ENCODE measurements around the gene RSU1.

RSU1 gene

DNA sequence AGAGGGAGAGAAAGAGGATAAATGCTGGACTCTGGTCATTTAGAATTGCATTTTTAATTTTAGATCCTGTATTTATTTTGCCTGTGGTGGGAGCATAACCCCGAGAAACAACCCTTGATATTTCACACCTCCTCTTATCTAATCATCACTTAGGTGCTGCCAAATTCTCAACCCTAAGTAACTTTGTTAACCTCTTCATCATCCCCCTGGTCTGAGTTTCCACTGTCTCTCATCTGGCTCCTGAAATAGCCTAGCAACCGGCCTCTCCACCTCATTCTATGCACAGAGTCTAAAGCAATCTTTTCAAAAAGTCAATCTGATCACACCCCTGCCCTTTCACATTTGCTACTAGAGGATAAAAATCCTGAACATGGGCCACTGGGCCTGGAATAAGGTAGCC is 177.1 kb downstream of the RSU1 start:
- no peak overlapping the region for H3K4me2 ChIP-seq (ENCODE audit: insufficient read depth, low read length)
- no peak for TF ChIP-seq EZH2 (IDR thresholded peaks at IDR 0.05; ENCODE audit: borderline replicate concordance, low read depth, low read length, severe bottlenecking)
- no peak overlapping the region for H2AFZ ChIP-seq (ENCODE audit: low read depth, low read length)
- H3K4me3 ChIP-seq (ENCODE audit: low read depth in 1 of 2, low read length in 2 of 2): no peak overlapping the region
- no peaks in the 10 kb centered on the region for H3K79me2 ChIP-seq (ENCODE audit: insufficient read depth, low read length)
- DNase-seq (no peak), ATAC-seq (ENCODE audit: insufficient read depth, low read depth) (no peak)
- no peaks in the 10 kb centered on the region for H3K27me3 ChIP-seq (ENCODE audit: insufficient read depth, low read length, poor library complexity)
- no peaks in the 10 kb centered on the region for H3K9me3 ChIP-seq (ENCODE audit: insufficient read depth, low read length, severe bottlenecking)
- no peak overlapping the region for H3K9ac ChIP-seq (ENCODE audit: low read depth, low read length)
- no peaks in the 10 kb centered on the region; the same call in 1 of the 2 replicates for H4K20me1 ChIP-seq (ENCODE audit: insufficient read depth, low read length)
- no peaks in the 10 kb centered on the region for H3K4me1 ChIP-seq (ENCODE audit: insufficient read depth, low read length)
- H3K27ac ChIP-seq (ENCODE audit: low read length): no peak overlapping the region
- no peaks in the 10 kb centered on the region for H3K36me3 ChIP-seq (ENCODE audit: insufficient read depth, low read length)

DNA sequence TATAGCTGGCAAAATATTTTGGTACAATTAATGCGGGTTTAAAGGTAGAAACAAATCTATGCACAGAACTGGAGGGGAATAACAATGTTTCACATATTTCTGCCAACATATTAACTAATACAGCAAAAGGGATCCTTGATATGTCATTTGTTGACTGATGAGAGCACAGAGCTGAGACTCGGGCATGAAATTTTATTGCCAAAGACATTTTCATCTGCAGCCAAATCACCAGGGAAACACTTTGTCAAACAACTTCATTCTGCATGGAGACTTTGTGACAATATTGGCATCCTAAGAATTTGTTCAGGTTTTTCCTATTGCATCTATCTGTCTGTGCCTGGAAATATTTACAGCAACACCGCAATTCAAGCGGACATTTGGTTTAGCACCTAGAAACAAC is 177.8 kb downstream of the RSU1 start:
- Histone ChIP-seq H3K79me2 (ENCODE audit: insufficient read depth, low read length) (no peaks in the 10 kb centered on the region), H3K36me3 (ENCODE audit: insufficient read depth, low read length) (no peaks in the 10 kb centered on the region), H3K27me3 (ENCODE audit: insufficient read depth, low read length, poor library complexity) (no peaks in the 10 kb centered on the region), H4K20me1 (ENCODE audit: insufficient read depth, low read length) (no peaks in the 10 kb centered on the region; the same call in 1 of the 2 replicates), H3K4me3 (ENCODE audit: low read depth in 1 of 2, low read length in 2 of 2) (no peak overlapping the region), H3K4me1 (ENCODE audit: insufficient read depth, low read length) (no peaks in the 10 kb centered on the region), H2AFZ (ENCODE audit: low read depth, low read length) (no peak overlapping the region), H3K27ac (ENCODE audit: low read length) (no peak overlapping the region), H3K9me3 (ENCODE audit: insufficient read depth, low read length, severe bottlenecking) (no peaks in the 10 kb centered on the region), H3K9ac (ENCODE audit: low read depth, low read length) (no peak overlapping the region), H3K4me2 (ENCODE audit: insufficient read depth, low read length) (no peak overlapping the region)
- TF ChIP-seq, protein P1, sequence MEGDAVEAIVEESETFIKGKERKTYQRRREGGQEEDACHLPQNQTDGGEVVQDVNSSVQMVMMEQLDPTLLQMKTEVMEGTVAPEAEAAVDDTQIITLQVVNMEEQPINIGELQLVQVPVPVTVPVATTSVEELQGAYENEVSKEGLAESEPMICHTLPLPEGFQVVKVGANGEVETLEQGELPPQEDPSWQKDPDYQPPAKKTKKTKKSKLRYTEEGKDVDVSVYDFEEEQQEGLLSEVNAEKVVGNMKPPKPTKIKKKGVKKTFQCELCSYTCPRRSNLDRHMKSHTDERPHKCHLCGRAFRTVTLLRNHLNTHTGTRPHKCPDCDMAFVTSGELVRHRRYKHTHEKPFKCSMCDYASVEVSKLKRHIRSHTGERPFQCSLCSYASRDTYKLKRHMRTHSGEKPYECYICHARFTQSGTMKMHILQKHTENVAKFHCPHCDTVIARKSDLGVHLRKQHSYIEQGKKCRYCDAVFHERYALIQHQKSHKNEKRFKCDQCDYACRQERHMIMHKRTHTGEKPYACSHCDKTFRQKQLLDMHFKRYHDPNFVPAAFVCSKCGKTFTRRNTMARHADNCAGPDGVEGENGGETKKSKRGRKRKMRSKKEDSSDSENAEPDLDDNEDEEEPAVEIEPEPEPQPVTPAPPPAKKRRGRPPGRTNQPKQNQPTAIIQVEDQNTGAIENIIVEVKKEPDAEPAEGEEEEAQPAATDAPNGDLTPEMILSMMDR (IDR thresholded peaks at IDR 0.05; ENCODE audit: borderline replicate concordance, extremely low read depth, low read length, poor library complexity, severe bottlenecking): no peak
- TF ChIP-seq EZH2 (IDR thresholded peaks at IDR 0.05; ENCODE audit: borderline replicate concordance, low read depth, low read length, severe bottlenecking): no peak
- DNase-seq (no peak), ATAC-seq (ENCODE audit: insufficient read depth, low read depth) (no peak)

DNA sequence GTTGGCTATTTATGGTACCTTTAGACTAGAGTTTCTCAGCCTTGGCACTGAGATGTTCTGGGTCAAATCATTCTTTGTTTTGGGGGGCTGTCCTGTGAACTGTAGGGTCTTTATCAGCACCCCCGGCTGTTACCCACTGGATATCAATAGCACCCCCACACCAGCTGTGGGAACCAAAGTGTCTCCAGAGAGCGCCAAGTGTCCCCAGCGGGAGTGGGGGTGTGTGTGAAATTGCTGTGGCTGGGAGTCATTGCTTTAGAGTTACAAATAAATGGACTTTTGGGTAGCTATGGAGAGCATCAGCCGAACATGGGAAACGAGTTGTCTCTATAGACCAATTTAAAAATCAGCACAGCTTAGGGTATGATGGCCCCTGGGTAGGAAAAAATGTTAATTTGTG is 184.2 kb downstream of the RSU1 start:
- H2AFZ ChIP-seq (ENCODE audit: low read depth, low read length): no peak overlapping the region
- no peaks in the 10 kb centered on the region for H3K79me2 ChIP-seq (ENCODE audit: insufficient read depth, low read length)
- no peaks in the 10 kb centered on the region for H3K36me3 ChIP-seq (ENCODE audit: insufficient read depth, low read length)
- no peaks in the 10 kb centered on the region for H3K4me1 ChIP-seq (ENCODE audit: insufficient read depth, low read length)
- DNase-seq (no peak), ATAC-seq (ENCODE audit: insufficient read depth, low read depth) (no peak)
- H3K27me3 ChIP-seq (ENCODE audit: insufficient read depth, low read length, poor library complexity): no peaks in the 10 kb centered on the region
- no peak overlapping the region for H3K4me2 ChIP-seq (ENCODE audit: insufficient read depth, low read length)
- no peak overlapping the region for H3K9ac ChIP-seq (ENCODE audit: low read depth, low read length)
- H3K27ac ChIP-seq (ENCODE audit: low read length): no peak overlapping the region
- no peaks in the 10 kb centered on the region for H3K9me3 ChIP-seq (ENCODE audit: insufficient read depth, low read length, severe bottlenecking)
- no peak overlapping the region for H3K4me3 ChIP-seq (ENCODE audit: low read depth in 1 of 2, low read length in 2 of 2)
- no peak for TF ChIP-seq EZH2 (IDR thresholded peaks at IDR 0.05; ENCODE audit: borderline replicate concordance, low read depth, low read length, severe bottlenecking)
- TF ChIP-seq, protein P1 (IDR thresholded peaks at IDR 0.05; ENCODE audit: borderline replicate concordance, extremely low read depth, low read length, poor library complexity, severe bottlenecking): no peak
- no peaks in the 10 kb centered on the region; the same call in 1 of the 2 replicates for H4K20me1 ChIP-seq (ENCODE audit: insufficient read depth, low read length)

DNA sequence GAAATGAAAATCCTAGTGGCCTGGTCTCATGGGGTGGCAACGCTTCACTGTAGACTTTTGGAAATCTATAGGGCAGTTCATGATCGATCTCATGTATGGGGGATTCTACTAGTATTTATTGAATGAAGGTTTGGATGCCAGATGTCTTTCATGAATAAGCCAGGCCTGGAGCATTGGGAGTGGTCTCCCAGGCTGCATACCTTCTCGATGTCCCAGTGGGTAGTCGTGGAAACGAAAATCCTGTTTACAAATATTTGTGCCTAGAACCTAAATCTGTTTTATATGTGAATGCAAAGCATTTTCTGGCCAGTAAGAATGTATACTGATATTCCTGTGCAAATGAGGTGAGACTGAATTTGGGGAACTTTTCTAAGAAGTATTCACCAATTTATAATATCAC is 190.5 kb downstream of the RSU1 start:
- Histone ChIP-seq H3K9ac (ENCODE audit: low read depth, low read length) (no peak overlapping the region), H3K4me2 (ENCODE audit: insufficient read depth, low read length) (no peak overlapping the region), H3K27me3 (ENCODE audit: insufficient read depth, low read length, poor library complexity) (no peaks in the 10 kb centered on the region), H3K9me3 (ENCODE audit: insufficient read depth, low read length, severe bottlenecking) (no peaks in the 10 kb centered on the region), H3K79me2 (ENCODE audit: insufficient read depth, low read length) (no peaks in the 10 kb centered on the region), H3K4me1 (ENCODE audit: insufficient read depth, low read length) (no peaks in the 10 kb centered on the region), H3K4me3 (ENCODE audit: low read depth in 1 of 2, low read length in 2 of 2) (no peak overlapping the region), H2AFZ (ENCODE audit: low read depth, low read length) (no peak overlapping the region), H4K20me1 (ENCODE audit: insufficient read depth, low read length) (no peaks in the 10 kb centered on the region), H3K36me3 (ENCODE audit: insufficient read depth, low read length) (no peaks in the 10 kb centered on the region), H3K27ac (ENCODE audit: low read length) (no peak overlapping the region)
- no peak for TF ChIP-seq EZH2 (IDR thresholded peaks at IDR 0.05; ENCODE audit: borderline replicate concordance, low read depth, low read length, severe bottlenecking)
- TF ChIP-seq, protein P1 (IDR thresholded peaks at IDR 0.05; ENCODE audit: borderline replicate concordance, extremely low read depth, low read length, poor library complexity, severe bottlenecking): no peak
- DNase-seq: no peak
- no peak for ATAC-seq (ENCODE audit: insufficient read depth, low read depth)
